Hindlimb muscle (tissue), 1 donor: ENCODE measurements around the gene SPAG8. TPM values are rescaled to one million over a fixed set of nuclear protein-coding genes. Genes with fewer than 3 reads are reported as not detected.

Experiments used
- DNase-seq: peaks from one replicate; pipeline ENCODE4 v3.0.0-alpha.2; 2013
- polyA plus RNA-seq: library from polyadenylated mRNA; unstranded; fragments of 120-200 nt; gene quantifications from one replicate; pipeline ENCODE4 v1.2.1, GENCODE V29; 2013; ENCODE audit not compliant: insufficient read length

SPAG8 gene, protein sequence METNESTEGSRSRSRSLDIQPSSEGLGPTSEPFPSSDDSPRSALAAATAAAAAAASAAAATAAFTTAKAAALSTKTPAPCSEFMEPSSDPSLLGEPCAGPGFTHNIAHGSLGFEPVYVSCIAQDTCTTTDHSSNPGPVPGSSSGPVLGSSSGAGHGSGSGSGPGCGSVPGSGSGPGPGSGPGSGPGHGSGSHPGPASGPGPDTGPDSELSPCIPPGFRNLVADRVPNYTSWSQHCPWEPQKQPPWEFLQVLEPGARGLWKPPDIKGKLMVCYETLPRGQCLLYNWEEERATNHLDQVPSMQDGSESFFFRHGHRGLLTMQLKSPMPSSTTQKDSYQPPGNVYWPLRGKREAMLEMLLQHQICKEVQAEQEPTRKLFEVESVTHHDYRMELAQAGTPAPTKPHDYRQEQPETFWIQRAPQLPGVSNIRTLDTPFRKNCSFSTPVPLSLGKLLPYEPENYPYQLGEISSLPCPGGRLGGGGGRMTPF
- polyA plus RNA-seq, result 1.7 TPM

DNA sequence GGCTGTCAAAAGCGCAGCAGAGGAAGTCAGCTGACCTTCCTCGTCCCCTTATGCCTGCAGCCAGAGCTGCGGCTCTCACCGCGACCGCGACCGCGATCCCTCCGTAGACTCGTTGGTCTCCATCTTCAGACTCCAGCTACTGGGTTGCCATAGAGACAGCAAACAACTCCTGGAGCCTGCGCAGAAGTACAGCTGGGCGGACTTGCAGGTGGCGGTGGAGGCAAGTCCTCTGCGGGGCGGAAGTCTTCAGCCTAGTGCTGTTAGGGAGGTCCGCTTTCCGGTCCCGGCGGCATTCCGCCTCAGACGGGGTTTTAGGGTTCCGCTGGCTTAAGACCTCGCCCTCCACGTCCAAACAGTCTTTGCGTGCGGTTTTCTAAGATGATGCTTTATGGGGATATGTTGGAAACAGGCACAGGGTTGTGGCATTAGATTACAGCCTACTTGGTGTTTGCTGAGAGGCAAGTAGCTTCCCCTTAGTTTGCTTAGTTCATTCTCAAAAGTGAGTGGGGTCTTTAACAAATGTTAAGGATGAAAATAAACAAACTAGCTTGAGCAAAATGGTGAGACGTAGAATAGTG, at the start of gene SPAG8:
Gene SPAG8, minus strand, starts transcription at position 238 of the 578 bp plus-strand sequence. Its CDS starts 115 bp downstream, at position 123.
- peak; percentile 93 for DNase-seq

DNA sequence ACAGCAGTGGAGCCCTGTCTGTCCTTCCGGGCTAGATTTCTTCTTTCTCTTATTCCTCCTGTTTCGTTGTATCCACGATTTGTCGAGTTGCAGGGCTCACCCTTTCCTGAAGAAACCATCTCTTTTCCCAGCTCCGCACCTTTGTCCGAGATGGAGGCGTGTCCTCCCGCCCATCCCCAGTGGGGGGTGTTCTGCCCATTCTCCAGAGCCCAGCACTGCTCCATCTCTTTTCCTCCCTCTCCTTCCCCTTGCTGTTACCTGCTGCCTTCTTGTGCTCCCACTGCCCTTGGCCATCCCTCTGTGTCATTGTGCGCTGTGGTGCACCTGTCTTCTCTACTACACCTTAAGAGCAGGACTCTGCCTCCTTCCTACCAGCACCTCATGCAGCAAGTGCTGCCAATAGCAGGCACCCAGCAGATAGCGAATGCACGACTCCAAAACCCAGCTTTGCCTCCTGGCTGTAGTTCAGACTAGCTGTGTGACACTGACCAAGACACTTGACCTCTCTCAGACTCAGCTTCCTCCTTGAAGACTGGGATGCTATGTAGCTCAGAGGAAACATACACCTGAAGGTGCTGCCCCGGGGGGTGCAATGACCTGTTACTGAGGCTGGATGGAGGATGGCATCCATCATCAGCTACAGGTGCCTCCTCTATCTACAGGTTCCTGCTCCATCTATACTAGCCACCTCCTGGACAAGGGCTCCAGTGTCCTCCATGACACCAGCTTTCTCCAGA, 49.3 kb upstream of the SPAG8 start:
- no peak for DNase-seq

DNA sequence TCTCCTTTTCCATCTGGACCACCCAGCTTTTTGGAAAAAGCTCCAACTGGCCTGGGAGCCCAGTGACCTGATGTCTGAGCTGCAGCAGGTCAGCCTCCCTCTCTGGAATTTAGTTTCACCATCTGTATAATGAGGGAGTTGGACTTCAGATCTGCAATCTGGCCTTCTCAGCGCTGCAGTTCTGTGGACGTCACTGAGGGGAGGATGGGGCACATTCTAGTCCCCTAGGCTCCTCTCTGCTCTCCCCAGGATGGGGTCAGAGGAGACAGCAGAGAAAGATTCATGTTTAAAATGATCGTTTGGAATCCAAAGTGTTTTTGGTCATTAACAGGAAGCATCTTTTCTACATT, 47.9 kb upstream of the SPAG8 start:
- no peak for DNase-seq

DNA sequence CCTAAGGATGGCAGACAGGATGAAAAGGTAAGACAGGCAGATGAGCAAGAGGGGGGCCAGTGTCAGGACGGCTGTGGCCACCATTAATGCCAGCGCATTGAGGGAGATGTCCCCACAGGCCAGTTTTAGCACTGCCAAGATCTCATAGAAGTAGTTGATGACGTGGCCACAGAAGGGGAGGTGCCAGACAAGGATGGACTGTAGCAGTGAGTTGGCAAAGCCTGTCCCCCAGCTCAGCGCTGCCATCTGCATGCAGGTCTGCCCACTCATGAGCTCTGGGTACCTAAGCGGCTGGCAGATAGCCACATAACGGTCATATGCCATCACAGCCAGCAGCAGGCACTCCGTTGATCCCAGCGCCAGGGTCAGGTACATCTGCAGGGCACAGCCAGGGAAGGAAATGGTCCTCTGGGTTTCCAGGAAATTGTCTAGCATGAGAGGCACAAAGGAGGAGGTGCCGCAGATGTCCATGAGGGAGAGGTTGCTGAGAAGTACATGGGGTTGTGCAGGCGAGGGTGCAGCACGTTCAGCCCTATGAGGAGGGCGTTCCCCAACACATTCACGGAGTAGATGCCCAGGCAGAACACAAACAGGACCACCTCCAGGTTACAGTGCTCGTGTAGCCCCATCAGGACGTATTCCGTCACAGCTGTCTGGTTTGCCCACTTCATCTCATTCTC, 47.4 kb upstream of the SPAG8 start:
- no peak for DNase-seq

DNA sequence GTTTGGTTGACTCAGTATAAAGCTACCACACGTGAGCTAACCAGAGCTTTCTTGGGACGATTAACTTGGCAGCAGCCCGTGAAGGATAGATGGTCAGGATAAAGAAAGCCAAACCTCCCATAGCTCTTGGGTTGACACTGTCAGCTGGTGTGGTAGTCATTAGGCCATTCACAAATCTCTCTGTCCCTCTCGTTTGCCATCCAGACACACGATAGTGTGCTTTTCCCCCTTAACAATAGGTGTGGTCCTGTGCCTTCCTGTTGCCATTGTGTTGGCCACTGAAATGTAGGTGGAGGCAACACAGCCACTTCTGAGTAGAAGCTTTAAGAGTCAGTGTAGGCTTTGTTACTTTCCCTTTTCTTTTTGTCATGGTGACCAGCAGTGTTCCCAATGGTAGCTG, 46.4 kb upstream of the SPAG8 start:
- no peak for DNase-seq

DNA sequence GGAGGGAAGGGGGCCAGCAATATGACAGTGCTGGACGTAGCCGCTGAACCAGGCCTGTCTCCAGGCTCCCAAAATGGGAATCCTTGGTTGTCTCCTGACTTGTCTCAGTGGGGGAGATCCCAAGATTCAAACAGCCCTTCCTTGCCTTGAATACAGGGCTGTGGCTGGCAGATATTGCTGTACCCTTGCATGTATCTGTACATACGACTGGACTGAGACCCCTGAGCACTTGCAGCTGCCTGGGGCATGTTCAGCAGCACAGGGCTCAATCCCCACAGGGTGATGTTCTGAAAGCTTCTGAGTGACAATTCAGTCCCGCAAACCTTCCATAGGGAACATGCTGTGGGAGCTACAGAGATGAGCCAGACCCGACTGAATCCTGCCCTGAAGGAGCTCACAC, 44.8 kb upstream of the SPAG8 start:
- no peak for DNase-seq

DNA sequence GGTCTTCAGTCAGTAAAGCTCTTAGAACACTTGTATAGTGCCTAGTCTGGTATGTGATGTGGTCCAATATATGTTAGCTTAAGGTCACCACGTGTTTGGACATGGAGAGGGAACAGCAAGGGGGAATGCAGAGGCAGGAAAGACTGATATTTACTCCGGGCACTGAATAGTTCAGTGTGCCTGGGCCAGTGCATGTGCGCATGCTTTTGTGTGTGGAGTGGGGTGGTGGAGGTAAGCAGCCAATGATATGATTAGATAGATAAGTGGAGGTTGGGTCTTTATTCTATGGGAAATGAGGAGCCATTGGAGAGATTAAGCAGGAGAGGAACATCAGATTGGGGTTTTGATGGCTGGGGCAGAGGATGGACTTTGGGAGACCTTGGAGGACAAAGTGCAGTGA, 44.1 kb upstream of the SPAG8 start:
- no peak for DNase-seq

DNA sequence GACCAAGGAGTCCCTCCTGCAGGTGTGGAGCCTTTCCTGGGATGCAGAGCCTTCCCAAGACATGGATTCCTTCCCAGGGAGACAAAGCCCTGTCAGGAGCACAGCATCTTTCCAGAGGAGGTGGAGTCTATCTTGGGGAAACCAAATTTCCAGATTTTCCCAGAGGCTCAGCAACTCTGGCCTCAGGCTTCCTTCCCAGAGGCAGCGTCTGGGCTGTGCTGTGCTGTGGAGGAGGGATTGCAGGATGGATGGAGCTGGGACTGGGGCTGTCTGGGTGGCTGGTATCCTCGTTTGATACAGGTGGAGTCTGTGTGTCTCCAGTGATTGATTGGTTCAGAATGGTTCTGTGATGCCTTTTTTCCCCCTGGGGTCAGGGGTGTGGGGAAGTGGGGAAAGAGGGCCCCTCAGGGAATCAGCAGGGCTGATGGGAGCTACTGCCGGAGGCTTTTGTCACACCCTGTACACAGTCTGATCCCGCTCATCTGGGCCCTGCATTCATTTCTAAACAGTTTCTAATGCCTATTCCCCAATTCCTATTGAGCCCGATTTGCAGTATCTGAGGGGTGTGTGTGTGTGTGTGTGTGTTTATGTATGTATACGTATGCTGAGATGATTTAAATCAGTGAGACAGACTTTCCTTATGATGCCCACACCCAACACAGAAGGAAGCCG, 42.2 kb upstream of the SPAG8 start:
- DNase-seq, result no peak

DNA sequence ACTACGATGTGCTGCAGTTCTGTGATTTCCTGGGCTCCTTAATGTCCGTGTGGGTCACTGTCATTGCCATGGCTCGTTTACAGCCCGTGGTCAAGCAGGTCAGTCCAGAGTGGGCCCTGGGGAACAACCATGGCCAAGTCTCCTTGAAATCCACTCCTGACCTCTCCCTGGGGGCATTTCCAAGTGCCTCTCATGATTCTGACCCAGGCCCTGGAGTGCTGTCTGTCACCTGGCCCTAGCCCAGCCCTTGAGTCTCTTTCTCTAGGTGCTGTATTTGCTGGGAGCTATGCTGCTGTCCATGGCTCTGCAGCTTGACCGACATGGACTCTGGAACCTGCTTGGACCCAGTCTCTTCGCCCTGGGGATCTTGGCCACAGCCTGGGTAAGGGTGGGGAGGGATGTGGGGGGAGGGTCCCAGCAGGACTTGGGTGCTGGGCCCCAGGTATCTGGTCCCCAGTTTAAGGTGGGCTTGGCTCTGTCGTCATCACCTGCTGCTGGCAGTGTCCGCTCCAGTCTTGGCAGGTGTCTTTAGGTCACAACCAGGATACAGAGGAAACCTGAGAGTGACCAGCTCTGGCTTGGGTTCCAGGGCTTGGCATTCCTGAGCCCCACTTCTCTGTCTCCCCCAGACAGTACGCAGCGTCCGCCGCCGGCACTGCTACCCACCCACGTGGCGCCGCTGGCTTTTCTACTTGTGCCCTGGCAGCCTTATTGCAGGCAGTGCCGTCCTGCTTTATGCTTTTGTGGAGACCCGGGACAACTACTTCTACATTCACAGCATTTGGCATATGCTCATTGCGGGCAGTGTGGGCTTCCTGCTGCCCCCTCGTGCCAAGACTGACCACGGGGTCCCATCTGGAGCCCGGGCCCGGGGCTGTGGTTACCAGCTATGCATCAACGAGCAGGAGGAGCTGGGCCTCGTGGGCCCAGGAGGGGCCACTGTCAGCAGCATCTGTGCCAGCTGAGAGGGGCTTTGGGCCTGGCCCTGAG, 41.1 kb upstream of the SPAG8 start:
- no peak for DNase-seq

DNA sequence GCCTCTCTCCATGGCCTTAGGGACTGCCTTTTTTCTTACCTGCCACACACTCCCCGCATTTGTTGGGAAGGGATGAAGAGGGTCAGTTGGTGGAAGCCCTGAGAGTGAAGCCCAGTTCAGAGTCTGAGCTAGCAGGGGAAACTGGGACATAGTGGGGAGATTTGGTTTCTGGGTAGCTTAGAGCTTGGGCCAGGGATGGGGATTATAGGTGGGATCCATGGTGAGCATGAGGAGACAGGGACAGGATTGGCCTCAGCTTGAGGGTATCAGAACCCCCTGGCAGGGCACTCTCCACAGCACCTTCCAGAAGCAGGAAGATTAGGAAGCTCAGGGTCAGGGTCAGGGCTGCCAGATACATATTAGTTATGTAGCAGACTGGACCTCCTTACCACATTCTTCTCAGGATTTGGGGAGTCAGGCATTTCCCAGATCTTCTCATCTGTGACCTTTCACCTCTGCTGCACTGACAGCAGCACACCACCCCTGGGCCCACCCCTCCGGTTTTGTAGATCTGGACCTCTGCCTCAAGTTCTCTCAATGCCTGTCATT, 40.3 kb upstream of the SPAG8 start:
- DNase-seq, result no peak

DNA sequence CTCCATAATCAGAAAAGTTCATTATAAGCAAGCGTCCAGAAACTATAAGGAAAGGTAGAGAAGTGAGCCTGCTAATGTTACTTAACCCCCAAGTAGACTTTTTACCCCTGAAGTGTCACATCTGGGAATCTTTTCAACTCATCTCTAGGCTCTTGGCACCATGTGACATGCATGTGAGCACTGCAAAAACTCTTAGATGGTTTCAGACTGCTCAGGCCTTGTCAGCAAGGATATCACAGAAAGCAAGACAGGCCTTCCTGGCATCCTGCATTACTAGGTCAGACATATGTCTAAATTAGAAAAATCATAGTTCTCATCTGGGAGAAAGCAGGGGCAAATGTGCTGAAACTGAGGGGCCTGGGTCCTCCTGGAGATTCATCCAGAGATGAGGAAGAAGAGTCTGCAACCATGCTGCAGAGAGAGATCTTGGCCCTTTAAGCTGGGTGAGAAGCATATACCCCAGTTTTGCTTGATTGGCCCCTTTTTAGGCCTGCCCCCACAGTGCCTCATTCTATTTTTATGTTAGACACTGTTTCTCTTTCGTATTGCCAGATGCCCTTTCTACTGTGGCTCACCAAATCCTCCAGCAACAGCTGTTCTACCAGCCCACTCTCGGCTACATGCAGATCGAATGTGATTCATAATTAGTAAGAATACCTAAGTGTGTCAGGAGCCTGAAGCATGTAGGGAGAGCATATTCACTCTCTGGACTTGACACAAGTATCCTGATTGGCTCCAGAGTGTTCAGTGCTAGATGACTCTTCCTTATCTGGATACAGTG, 35.9 kb upstream of the SPAG8 start:
- DNase-seq, result no peak

DNA sequence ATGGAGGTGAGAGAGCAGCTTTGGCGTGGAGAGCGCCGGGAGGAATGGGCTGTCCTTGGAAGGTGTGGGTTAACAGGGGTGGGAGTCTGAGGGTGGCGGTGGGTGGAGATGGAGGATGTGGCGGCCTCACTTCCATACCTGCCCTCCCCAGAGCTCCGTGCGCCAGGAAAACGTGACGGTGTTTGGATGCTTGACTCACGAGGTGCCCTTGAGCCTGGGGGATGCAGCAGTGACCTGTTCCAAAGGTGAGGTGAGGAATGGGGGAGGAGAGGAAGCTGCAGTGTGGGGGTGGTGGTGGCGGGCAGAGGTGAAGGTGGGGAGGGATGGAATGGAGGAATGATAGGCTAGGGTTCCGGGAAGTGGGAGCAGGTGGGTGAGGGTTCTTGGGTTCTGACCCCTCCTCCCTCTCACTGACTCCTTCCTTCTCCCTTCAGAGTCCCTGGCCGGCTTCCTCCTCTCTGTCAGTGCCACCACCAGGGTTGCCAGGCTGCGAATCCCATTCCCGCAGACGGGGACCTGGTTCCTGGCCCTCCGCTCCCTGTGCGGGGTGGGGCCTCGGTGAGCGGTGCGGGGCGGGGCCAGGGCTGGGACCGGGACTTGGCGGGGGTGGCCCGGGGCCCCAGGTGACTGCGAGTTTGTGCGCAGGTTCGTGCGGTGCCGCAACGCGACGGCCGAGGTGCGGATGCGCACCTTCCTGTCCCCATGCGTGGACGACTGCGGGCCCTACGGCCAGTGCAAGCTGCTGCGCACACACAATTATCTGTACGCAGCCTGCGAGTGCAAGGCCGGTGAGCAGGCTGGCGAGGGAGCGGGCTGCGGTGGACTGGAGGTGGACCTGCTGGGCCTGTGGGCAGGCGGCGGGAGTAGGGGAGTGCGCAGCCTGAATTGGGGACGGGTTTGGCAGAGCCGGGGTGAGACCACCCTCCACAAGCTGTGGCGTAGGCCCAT, 34.0 kb upstream of the SPAG8 start:
- DNase-seq, result no peak

DNA sequence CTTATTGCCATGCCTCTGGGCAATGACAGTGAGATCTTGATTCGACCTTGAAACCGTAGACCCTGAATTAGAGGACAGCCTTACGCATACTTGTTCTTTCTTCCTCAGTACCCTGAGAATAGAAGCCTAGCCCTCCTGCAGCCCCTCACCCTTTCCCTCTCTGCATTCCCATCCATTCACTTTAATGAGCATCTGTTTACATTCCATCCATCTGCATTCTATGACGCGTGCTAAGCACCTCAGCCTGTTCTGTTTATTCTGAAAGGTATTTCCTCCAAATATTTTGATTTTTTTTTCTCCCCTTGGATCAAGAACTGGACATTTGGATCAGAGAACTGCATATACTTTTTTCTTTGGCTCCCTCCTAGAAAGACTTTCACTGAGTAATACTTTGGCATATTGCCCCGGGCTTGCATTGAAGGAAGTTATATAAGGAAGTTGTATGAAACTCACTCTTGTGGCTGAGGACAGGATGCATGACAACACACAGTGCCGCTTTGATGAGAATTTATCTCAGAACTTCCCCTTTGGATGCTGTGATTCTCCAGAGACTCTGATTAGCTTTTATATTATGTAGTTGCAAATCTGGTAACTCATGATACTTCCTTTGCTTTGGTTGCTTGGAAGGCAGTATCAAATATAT, 32.7 kb upstream of the SPAG8 start:
- peak; percentile 88 for DNase-seq

DNA sequence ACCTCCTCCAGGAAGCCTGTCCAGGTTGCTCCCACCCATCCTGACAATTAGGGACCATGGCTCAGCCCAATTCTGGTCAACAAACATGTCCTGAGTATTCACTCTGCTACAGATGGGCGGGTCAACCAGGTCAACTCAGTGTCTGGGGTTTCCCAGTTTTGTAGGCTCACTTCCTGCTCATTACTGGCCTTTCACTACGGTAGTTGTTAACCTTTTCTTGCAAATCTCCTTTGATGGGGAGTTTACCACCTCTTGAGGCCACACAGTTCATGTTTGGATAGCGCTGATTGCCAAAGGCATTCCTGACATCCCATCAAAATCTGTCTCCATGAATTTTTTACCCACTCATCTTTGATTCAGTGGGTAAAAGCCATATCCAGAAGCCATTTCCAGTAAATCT, 30.7 kb upstream of the SPAG8 start:
- DNase-seq, result no peak

DNA sequence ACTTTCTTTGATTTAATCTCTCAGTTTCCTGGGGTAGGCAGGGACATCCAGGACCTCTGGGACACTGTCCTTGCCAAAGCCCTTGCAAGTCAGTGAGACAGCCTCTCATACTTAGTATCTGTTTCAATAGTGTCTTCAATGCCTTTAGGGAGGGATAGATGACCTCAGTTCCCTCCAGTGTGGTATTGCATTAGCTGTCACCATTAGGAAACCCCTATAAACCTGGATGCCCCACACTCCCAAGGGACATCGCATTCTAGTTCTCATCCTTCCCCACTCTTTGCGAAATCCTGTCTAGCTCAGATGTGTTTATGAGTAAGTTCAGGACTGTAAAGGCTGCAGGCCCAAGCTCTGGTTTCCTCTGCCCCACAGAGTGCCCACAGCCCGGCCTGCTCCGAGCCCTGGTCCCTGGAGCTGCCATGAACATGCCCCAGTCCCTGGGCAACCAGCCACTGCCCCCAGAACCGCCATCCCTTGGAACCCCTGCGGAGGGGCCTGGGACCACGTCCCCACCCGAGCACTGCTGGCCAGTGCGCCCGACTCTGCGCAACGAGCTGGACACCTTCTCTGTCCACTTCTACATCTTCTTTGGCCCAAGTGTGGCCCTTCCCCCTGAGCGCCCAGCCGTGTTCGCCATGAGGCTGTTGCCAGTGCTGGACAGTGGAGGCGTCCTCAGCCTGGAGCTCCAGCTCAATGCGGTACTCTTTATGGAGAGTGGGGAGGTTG, 30.1 kb upstream of the SPAG8 start:
- no peak for DNase-seq

DNA sequence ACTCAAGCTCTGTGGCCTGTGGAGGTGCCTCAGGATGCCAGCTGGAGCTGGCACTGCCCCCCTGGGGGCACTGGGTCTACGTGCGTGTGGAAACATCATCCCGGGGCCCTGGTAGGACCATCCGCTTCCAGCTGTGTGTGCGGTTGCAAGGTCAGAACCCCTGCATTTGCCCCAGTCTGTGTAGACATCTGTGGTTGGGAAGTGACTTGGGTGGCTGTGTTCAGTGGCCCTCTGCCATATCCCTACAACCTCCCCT, 29.5 kb upstream of the SPAG8 start:
- DNase-seq, result no peak

DNA sequence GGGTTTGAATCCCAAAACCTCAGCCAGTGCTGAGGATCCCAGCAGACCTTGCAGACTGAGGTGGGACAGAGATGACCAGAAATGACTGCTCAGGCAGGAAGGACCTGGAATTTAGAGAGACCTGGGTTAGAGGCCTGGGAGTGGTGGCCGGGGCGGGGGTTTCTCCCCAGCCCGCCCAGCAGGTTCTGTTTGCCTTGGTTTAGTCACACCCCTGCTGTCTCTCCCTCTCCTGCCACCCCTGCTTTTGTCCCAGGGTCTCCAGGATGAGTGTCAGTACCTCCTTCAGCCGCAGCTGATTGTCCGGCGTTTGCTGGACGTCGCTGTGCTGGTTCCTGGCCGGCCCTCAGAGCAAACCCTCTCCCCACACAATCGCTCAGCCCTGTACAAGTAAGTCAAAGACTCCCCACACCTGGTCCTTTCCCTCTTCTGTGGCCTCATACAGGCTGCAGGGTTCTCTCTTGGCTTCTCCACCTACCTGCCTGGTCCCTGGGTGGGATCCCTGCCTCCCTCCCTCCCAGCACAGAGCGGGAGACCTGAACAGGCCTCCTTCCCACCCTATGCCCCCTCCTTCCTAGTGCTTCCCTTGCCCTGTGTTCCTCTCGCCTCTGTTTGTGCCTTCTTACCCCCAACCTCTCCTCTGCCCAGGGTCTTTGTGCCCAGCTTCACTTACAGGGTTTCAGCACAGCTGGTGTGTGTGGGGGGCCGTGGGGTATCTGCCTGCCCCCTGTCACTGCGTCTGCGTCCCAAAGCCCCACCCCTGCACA, 29.0 kb upstream of the SPAG8 start:
- DNase-seq, result no peak
